ENCODE results near the gene FIS1.
"Not testable (repeated sequence)": the region's sequence is repeated elsewhere in the genome, so short reads cannot be mapped to it uniquely, and the experiment has no call there.

The FIS1 gene

DNA sequence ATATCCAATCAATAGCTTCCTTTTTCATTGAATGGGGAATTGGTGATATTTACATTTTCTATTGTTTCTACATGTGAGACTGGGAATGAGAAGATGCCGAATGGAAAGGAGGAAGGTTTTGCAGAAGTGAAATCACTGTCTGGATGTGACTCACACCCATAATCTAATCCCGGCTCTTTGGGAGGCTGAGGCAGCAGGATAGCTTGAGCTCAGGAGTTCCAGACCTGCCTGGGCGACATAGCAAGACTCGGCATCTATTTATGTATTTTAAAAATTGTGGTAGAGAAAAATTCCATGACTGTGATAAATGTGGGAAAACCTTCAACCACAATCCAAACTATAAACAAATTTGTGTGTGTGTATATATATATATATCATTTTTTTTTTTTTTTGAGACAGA lies 10.9 kb upstream of the FIS1 start:
- no peak for DNase-seq

DNA sequence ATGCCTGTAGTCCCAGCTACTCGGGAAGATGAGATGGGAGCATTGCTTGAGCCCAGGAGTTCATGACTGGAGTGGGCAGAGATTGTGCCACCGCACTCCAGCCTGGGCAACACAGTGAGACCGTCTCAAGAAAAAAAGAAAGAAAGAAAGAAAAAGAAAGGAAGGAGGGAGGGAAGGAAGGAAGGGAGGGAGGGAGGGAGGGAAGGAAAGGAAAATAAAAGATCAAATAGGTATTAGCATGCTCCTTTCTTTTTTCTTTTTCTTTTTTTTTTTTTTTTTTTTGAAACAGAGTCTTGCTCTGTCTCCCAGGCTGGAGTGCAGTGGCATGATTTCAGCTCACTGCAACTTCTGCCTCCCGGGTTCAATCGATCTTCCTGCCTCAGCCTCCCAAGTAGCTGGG lies 8.3 kb upstream of the FIS1 start:
- DNase-seq, result not testable (repeated sequence)

DNA sequence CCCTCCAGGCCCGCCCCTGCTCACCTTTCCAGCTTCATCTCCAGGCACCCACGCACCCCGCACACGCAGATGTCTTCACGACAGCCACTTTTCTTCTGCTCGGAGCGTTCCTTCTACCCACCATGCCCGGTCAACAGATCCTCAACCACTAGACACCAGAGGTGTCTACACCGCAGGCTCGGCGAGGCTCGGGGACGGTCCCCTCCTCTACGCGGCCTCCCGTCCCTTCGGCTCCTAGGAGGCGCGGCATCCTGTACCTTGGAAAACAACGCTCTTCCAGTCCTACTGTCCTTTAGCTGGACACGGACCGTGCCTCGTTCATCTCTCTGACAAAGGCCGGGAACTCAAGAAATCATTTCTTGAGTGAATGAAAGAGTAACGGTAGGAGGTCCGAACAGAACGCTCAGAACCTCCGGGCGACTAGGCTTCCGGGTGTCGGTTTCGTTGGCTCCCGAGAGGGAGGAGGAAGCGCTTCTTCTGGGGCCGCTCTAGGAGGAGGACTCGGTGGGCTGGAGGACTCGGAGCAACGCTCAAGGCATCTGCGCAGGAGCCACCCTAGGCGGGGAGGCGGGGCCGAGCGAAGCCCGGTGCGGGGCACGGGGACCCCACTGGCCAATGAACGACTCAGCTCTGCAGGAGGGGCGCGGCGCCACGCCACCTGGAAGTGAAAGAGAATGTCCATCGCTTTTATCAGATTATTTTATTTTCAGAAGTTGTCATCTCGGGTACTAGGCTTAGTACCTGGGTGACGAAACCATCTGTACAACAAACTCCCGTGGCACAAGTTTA lies 7.2 kb upstream of the FIS1 start:
- peak; percentile 85 to 94 for DNase-seq

DNA sequence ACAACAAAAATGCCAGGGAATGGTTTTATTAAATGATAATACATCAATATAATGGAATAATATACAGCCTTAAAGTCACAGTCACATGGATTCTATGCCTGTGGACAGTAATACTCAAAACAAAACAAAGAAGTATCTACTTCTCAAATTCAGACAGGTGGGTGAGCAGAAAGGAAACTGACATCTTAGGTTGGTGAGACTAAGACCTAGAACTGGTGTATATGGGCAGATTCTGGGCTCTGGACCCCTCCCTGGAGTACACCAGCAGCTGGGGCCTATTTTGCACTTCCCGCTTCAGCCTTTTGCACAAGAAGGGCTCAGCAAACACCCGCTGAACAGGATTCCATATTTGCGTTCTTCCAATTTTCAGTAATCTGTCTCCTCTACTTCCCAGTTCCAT lies 5.4 kb upstream of the FIS1 start:
- no peak for DNase-seq

DNA sequence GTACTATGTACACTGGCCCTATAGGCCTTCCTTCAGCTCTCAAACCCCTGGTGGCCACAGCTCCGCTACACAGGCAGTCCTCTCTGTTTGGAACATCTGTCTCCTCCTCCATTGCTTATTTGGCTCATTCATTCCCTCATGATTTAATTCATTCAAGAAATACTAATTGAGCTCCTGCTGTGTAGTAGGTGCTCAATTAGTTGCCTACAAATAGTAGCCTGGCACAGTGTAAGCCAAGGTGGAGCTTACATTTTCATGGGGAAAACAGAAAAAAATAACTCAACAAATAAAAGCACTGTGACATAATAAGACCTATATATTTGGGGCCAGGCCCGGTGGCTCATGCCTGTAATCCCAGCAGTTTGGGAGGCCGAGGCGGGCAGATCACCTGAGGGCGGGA lies 3.4 kb upstream of the FIS1 start:
- no peak for DNase-seq

DNA sequence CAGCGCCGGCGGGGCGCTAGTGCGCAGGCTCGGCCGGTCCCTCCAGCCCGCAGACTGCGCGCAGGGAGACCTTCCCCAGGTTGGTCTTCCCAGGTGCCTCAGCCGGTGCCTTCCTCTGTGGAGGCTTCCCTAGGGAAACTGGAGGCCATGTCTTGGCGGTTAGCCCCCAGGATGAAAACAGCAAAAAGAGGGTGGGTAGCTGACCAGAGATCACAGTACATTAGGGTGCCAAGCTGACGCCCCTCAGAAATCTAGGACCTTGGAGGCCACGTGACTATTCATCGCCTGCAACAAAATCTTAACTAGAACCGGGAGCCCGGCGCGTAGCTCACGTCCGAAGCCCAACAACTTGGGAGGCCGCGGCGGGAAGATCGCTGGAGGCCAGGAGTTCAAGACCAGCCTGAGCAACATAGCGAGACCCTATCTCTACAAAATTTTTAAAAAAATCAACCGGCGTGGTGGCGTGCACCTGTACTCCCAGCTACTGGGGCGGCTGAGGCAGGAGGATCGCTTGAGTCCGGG lies 327 bp upstream of the FIS1 start:
- no peak for DNase-seq

DNA sequence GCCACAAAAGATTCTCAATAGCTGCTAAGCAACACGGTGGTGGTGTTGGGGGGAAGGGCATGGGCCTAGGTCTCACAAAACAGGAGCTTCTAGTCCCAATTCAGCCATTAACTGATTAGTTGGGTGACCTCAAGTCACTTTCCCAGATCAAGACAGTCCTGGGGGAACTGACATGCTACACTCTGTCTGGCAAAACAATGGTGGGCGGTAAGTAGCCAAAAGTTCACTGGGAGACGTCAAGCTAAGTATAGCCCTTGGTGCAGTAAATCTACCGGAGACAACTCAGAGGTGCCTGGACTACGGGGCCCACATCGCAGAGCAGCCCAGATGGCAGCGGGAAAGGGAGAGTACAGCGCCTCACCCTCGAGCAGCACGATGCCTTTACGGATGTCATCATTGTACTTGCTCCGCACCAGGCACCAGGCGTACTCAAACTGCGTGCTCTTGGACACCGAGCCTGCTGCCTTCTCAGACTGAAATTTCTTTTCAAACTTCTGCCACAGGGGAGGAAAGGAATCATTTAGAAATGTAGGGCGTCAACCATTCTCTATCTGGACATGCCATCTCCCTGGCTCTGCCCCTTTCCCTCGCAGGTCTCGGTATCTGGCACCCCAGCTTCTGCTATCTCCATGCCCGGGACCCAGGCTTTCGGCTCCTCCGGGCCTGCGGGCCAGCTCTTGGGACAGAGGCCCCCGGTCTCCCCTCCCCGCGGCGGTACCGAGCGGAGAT lies 1.1 kb downstream of the FIS1 start:
- DNase-seq, result no peak

DNA sequence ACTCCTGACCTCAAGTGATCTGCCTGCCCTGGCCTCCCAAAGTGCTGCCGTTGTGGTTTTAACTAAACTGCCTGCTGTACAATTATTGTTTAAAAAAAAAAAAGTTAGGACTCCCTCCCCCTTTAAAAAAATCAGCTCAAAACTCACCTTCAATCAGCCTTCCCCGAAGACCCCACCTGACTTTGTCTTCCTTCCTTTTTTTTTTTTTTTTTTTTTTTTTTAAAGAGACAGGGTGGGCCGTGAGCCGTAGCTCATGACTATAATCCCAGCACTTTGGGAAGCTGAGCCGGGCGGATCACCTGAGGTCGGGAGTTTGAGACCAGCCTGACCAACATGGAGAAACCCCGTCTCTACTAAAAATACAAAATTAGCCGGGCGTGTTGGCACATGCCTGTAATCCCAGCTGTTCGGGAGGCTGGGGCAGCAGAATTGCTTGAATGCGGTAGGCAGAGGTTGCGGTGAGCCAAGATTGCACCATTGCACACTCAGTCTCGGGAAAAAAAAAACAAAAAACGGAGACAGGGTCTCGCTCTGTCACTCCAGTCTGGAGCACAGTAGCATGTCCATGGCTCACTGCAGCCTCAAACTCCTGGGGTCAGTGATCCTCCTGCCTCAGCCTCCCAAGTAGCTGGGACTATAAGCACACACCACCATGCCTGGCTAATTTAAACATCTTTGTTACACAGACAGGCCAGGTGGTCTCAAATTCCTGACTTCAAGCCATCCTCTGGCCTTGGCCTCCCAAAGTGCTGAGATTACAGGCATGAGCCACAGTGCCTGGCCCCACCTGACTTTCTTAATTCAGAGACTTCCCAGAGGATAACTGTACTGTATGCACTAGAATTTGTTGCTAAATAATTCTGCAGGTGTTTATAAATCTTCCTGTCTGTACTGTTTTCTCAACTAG lies 3.2 kb downstream of the FIS1 start:
- no peak for DNase-seq

DNA sequence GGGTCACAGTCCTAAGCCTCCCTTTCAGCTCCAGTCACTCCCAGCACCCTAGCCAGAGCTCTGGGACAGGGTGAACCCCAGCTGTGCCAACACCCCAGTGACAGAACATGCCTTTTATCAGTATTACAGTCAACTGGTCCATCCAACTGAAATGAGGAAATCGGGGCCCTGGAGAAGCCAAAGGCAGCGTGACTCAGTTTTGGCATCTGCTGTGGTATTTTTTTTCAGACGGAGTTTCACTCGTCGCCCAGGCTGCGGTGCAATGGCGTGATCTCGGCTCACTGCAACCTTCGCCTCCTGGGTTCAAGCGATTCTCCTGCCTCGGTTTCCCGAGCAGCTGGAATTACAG lies 3.9 kb downstream of the FIS1 start:
- DNase-seq, result no peak

DNA sequence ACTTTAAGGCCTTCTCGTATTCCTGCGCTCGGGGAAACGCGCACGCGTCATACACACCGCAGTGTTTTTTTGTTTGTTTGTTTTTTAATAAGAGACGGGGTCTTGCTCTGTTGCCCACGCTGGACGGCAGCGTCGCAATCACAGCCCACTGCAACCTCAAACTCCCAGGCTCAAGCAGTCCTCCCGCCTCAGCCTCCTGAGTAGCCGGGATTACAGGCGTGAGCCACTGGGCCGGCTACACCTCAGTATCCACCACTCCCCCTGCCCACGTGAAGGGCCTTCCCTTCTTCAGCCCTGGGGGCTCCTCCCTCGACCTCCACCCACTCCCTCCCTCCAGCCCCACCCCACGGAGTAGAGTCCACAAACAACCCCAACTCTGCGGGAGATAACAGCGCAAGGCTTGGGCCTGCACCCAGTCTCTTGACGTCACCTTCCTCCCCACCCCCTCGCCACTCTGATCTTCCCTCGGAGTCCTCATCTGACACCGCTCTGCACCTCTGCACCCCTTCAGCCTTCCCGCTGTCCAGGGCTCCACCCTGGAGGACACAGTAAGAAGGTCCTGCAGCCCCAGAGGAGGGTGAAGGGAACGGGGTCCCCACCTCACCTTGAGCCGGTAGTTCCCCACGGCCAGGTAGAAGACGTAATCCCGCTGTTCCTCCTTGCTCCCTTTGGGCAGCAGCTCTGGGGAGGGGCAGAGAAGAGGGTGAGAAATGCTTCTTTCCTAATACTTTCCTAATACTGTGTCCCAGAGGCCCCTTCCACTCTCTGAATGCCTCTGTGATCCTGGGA lies 4.5 kb downstream of the FIS1 start:
- DNase-seq, result no peak

DNA sequence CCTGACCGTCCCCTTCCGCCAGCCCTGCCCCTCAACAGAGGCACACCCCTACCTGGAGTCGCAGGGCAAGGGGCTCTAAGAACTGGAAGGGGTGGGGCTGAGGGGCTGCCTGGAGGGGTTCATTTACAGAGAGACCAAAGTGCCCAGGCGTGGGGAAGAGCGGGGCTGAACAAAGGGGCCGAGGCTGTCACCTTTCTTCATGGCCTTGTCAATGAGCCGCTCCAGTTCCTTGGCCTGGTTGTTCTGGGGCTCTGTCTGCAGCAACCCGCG lies 5.0 kb downstream of the FIS1 start:
- DNase-seq, result no peak

DNA sequence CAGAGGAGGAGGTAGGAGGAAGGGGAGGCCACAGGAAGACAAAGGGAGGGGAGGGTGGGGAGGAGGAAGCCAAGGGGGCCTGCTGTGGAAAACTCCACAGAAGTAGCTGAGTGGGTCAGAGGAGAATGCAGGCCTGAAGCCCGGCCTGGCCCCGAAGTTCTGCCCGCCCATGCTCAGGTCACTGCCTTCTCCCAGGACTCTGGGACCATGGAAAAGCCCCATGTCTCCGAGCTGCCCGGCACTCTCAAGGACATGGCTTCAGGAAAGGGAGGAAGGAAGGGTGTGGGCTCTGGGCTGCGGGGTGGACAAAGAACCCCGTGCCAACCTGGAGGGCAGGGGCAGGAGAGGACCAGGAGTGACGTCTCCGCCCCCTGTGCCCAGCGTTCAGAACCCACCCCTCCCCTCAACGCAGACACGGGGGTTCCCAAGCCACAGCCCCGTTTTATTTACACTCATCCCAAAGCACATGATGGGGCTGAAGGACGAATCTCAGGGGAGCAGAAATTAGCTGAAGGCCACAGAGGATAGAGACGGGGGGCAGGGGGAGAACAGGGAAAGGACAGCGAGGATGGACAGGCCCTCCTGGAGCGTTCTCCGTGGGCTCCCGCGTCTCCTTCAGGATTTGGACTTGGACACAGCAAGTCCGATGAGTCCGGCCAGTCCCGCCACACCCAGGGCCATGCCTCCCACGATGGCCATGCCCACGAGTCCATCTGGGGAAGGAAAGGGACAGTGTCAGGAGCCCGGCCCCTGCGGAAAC lies 5.5 kb downstream of the FIS1 start:
- DNase-seq, result no peak

DNA sequence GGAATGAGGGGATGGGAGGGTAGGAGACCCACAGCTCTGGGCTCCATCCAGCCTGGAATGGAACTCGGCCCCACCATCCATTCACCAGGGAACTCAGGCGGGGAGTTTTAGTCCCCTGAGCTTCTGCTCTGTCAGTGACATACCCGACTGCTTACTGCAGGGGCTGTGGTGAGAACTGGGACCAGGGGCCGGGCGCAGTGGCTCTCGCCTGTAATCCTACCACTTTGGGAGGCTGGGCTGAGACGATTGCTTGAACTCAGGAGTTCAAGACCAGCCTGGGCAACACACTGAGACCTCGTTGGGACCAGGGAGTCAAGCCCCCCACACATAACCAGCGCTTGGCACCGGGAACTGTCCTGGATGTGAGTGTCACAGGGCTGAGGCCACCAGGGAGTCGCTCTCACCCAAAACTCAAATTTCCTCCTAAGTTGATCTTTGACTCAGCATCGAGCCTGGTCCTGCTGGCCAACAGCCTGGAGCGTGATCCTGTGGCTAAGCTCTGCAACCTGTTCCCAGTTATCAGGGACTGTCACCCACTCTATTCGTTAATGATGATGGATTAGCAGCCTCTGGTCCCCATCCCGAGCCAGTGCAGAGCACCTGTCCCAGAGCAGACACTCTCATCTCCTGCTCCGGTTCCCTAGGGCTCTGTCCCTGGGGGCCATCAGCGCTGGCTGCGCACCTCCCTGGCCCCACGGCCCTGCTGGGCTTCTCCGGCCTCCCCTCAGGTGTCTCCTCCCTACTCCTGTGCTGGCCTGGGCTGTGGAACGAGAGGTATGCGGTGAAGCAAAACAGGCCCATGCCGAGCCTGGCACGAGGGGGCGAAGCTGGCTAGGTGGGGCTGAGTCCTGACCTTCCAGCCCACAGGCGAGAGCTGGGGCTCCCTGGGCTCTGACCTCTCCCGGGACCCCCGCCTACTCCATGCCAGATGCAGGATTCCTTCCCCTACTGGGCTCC lies 6.4 kb downstream of the FIS1 start:
- DNase-seq, result no peak

DNA sequence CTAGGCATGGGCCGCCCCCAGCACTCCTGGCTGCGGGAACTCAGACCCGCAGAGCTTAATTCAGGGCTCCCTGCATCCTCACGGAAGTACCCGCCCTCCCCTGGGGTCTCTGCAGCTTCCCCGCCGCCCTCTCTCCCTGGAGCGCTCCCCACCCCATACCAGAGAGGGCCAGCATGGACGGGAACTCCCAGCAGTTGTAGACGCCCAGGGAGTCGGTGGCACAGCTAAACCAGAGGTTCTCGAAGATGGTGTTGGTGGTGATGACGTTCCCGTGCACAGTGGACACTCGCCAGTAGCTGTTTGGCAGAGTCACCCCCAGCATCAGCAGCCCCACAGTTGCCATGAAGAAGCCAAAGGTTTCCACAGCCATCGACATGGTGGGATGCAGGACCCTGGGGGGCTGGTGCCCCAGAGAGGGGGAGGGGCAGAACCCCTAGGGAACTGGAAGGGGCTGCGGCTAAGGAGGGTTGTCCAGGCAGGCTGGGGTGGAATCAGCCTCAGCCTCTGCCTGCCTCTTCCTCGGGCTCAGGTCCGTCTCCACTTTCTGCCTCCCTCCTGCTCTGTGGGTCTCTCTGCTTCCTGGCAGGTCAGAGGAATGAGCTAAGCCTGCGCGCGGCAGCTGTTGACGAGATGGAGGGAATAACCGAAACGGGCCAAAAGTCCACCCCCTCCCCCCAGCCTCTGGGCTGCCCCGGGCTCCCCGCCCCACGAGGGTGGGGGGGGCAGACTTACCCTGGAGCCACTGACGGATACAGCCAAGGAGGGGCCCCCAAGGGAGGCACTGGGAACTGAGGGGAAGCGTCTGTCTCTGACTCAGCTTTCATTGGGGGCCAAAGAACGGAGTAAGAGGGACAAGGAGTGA lies 7.4 kb downstream of the FIS1 start, which contains the start of gene CLDN15:
Gene CLDN15 (minus strand): TSS at position 597 of the 862 bp plus-strand sequence. CDS start 221 bp downstream, at position 376.
- no peak for DNase-seq

DNA sequence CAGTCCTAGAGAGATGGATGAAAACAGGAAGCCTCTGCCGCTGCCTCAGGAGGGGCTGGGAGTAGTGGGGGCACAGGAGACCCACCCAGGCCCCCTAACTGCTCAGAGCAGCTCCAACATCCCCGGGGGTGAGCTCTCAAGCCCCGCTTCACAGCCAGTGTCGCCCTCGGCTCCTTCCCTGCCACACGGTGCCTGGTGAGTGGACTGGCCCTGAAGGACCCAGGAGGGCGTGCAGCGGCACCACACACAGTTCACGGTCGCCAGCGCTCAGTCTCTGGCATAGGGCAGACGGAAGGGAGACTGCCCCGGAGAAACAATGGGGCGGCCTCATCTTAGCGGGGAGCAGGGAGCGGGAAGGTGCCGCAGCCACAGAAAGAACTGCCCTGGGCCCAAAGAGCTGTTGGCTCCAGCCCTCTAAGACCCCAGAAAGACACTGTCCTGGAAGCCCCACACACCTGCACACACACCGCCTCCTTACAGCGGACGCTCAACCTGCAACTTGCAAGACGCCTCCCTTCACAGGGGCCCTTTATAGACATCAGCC lies 8.5 kb downstream of the FIS1 start:
- no peak for DNase-seq

DNA sequence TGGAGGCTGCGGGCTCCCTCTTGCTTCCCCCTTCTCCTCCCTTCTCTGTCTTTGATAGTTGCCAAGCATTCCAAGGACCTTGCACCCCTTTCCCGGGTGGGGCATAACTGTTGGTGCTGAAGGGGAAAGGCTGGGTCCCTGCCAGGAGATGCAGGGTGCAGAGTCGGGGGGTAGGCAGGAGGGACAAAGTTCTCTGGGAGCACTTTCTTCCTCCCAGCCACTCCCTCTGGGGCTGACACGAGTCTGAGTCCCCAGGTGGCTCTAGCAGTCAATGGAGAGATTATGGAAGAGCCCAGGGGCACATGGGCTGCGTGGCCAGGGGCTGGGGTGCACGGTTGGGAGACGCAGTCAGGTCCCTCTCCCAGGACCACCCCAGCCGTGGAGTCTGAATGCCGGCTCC lies 9.4 kb downstream of the FIS1 start:
- DNase-seq, result no peak

DNA sequence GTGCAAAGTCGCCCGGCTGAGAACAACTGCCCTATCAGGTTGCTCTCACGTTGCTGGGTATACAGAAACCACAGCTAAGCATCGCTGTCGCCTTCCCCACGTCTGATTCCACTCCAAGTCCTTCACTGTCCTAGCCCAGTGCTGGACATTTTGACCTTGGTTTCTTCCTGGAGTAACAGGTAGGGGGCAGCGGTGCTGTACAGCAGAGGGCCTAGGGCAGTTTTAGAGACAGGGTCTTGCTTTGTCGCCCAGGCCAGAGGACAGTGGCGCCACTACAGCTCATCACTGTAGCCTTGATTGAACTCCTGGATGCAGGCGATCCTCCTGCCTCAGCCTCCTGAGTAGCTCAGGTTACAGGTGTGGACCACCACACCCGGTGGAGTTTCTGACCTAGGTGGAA lies 9.8 kb downstream of the FIS1 start:
- no peak for DNase-seq

DNA sequence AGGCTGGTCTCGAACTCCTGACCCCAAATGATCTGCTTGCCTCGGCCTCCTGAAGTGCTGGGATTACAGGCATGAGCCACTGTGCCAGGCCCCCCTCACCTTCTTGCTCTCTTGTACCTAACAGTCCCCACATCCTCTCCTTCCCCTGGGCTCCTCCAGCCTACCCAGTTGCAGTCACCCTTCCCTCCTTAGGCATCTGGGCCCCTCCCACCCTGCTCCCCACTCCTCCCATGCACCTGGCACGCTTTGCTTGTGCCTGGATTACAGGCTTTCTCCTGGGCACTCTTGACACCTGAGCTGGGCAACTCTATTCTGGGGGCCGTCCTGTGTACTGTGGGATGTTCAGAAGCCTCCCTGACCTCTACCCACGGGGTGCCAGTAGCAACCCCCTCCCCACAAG lies 10.2 kb downstream of the FIS1 start:
- DNase-seq, result no peak

DNA sequence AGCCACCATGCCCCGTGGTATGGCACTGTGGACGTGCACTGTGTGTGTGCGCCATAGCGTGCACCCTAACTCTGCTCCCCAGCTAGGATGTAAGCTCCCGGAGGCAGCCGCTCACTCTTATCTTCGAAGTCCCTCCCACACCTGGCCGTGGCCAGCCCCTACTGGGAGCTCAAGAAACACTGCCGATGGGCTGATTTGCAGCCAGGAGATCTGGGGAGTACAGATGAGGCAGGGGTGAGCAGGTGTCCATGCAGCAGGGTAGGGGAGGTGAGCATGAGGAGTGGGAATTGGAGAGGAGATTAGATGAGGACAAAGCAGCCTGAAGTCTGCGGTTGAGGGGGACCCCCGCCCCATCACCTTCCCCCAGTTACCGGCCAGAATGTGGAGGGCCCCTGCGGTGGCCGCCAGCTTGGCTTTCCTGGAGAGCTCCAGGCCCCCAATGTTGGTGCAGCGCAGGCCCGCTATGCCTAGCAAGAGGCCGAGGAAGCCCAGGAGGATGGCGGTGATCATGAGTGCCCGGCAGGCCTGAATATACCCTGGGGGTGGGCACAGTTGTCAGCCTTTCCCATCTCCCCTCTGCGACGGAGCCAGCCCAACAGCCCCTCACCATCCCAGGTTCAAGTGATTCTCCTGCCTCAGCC lies 10.9 kb downstream of the FIS1 start:
- DNase-seq, result no peak
